DOHH2 (cell line): Measurements from ENCODE around the gene VAMP4.

Experiments used
- CTCF ChIP-seq: fragments of 200-600 bp; sonication (generic); IDR thresholded peaks from one replicate; pipeline ENCODE4 v1.5.1; 2014; ENCODE audit warnings: antibody characterized with exemption, mild to moderate bottlenecking, low read depth, low read length; ENCODE audit not compliant: poor library complexity, severe bottlenecking
- EZH2phosphoT487 ChIP-seq: fragments of 200-600 bp; sonication (generic); IDR thresholded peaks from 2 replicates; pipeline ENCODE4 v1.6.1; 2017; ENCODE audit warnings: borderline replicate concordance, mild to moderate bottlenecking, antibody characterized with exemption, low read length, moderate library complexity, mixed read lengths

- no peak for TF ChIP-seq CTCF
- no peak for TF ChIP-seq EZH2phosphoT487
Observed at GRCh38 chr1:171787686-171788480, 46.0 kb upstream of the VAMP4 start.
